Sigmoid colon (tissue), 7 donors: ENCODE measurements around the gene ASF1A. TPM values are rescaled to one million over a fixed set of nuclear protein-coding genes. Genes with fewer than 3 reads are reported as not detected.
"Not testable (repeated sequence)": the region's sequence is repeated elsewhere in the genome, so short reads cannot be mapped to it uniquely, and the experiment has no call there.

Experiments
- DNase-seq: peaks from one replicate; pipeline ENCODE4 v3.0.0-alpha.2; 2019
- H3K27ac ChIP-seq, 4 donors: fragments of 200-600 bp; sonication (generic); one replicate each; pipeline ENCODE4 v1.5.1; 2016 to 2019; ENCODE audit warnings: mild to moderate bottlenecking in 1 of 4
- H3K27me3 ChIP-seq, 3 donors: fragments of 200-600 bp; sonication (generic); one replicate each; pipeline ENCODE4 v1.5.1; 2019; ENCODE audit warnings: mild to moderate bottlenecking in 1 of 3
- H3K36me3 ChIP-seq, 4 donors: fragments of 200-600 bp; sonication (generic); one replicate each; pipeline ENCODE4 v1.5.1; 2016 to 2019
- H3K4me1 ChIP-seq, 4 donors: fragments of 200-600 bp; sonication (generic); one replicate each; pipeline ENCODE4 v1.5.1; 2017 to 2019
- H3K4me3 ChIP-seq, 4 donors: fragments of 200-600 bp; sonication (generic); one replicate each; pipeline ENCODE4 v1.5.1; 2017 to 2019; ENCODE audit warnings: mild to moderate bottlenecking in 2 of 4, moderate library complexity in 1 of 4
- H3K9me3 ChIP-seq, 4 donors: fragments of 200-600 bp in 3 of 4; sonication (generic) in 3 of 4; one replicate each; pipeline versions ENCODE4 v1.5.1 to v1.6.1; 2013 to 2019
- EP300 ChIP-seq, 4 donors: sonication (generic); formaldehyde crosslinking; IDR thresholded peaks; one replicate each; pipeline ENCODE4 v1.6.1; 2017; ENCODE audit warnings: antibody characterized with exemption in 4 of 4
- POLR2A ChIP-seq, 2 donors: fragments of 450-650 bp; IDR thresholded peaks; one replicate each; pipeline ENCODE4 v1.6.1; 2016; ENCODE audit warnings: antibody characterized with exemption in 2 of 2, mild to moderate bottlenecking in 2 of 2, moderate library complexity in 2 of 2
- POLR2AphosphoS5 ChIP-seq, 4 donors: sonication (generic); formaldehyde crosslinking; IDR thresholded peaks; one replicate each; pipeline ENCODE4 v1.6.1; 2017; ENCODE audit warnings: antibody characterized with exemption in 4 of 4
- WGBS, 2 donors: extraction: QIAGEN DNeasy Blood & Tissue Kit; methylation state at CpG; one replicate each; pipeline ENCODE4 v1.1.7; 2013; 5-methylcytosine and 5-hydroxymethylcytosine counted together
- intact Hi-C: fragments of 100-400 bp; cut with DNase I; formaldehyde crosslinking; loops from one replicate; pipeline ENCODE4 v1.15.1; 2023
- polyA plus RNA-seq, 3 donors: library from polyadenylated mRNA; stranded (reverse); fragments of 200-250 nt; gene quantifications; one replicate each; pipeline ENCODE4 v1.2.3, GENCODE V29; 2013
- total RNA-seq, 4 donors: library from RNA; depleted of rRNA; stranded (reverse); fragments of >200 nt; gene quantifications; one replicate each; pipeline ENCODE4 v1.1.0, GENCODE V29; 2016
- TF ChIP-seq, protein P1 (sequence below), 4 experiments: fragments of 450-650 bp in 3 of 4; fragments of 200-600 bp in 1 of 4; IDR thresholded peaks; one replicate each; pipeline ENCODE4 v1.5.1; 2016 to 2019; ENCODE audit warnings: antibody characterized with exemption in 4 of 4, mild to moderate bottlenecking in 3 of 4, moderate library complexity in 2 of 4
- donor health status: healthy with polysubstance abuse.
- donor health status: Bipolar disorder and iron deficiency.
- donor health status: healthy.

ASF1A gene
- total and polyA plus RNA-seq, 7 donors: 10.2 to 17.1 (median 11.6) TPM

DNA sequence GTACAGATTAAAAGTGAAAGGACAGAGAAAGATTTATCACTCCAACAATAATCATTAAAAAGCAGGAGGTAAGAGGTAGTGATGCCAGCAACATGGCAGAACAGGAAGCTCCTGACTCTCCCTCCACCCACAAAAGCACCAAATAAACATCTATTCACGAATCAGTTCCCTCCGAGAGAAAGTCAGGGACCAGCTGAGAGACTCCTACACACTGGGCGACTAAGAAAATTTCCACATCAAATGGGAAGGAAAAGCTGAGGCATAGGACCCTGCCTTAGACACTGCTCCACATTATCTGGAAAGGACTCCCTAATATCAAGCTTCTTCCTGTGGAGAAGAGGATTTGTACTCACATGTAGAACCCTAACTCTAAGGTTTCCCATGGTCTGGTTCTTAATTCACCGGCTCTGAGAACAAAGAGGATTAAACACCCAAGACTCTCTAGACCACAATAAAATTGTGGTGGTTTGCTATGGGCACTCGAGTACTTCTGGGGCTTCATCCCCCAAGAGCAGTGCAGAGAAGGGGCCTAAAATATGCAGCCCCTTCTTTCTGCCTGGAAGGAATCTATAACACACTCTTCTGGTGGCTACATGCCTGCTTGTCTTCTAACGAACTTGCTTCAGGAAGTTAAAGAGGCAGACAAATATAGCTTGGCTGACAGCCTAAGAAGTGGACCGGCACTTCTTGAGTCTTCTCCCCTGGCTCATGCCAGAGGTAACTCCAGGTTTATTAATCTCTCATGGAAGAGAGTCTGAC lies 29.4 kb upstream of the ASF1A start:
- TF ChIP-seq, protein P1, sequence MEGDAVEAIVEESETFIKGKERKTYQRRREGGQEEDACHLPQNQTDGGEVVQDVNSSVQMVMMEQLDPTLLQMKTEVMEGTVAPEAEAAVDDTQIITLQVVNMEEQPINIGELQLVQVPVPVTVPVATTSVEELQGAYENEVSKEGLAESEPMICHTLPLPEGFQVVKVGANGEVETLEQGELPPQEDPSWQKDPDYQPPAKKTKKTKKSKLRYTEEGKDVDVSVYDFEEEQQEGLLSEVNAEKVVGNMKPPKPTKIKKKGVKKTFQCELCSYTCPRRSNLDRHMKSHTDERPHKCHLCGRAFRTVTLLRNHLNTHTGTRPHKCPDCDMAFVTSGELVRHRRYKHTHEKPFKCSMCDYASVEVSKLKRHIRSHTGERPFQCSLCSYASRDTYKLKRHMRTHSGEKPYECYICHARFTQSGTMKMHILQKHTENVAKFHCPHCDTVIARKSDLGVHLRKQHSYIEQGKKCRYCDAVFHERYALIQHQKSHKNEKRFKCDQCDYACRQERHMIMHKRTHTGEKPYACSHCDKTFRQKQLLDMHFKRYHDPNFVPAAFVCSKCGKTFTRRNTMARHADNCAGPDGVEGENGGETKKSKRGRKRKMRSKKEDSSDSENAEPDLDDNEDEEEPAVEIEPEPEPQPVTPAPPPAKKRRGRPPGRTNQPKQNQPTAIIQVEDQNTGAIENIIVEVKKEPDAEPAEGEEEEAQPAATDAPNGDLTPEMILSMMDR (IDR thresholded peaks at IDR 0.05): no peak
- TF ChIP-seq POLR2AphosphoS5 (IDR thresholded peaks at IDR 0.05): no peak
- TF ChIP-seq POLR2A (IDR thresholded peaks at IDR 0.05): no peak
- TF ChIP-seq EP300 (IDR thresholded peaks at IDR 0.05): no peak
- Histone ChIP-seq H3K36me3 (no peaks in the 10 kb centered on the region), H3K27ac (no peak overlapping the region), H3K9me3 (no peaks in the 10 kb centered on the region), H3K4me1 (peaks cover 0 to 15% (median 12%) of the 10 kb centered on the region in 4 donors), H3K4me3 (no peak overlapping the region), H3K27me3 (no peaks in the 10 kb centered on the region)
- intact Hi-C loops: no loop called here
- 47 to 53% methylated on average over 7 of the region's 7 CpGs for WGBS, 2 donors
- DNase-seq: no peak

DNA sequence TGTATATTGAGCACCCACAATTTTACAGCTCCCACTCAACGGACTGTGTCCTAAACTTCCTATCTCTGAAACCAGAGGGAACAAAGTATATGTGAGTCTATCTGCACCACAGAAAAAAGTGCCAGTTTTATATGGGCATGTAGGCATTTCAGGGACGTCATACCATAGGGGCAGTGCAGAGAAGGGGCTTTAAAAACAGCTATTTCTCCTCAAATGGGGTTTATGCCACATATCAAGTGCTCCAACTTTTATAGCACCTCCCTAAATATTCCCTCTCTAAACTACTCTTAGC lies 28.9 kb upstream of the ASF1A start:
- TF ChIP-seq POLR2A (IDR thresholded peaks at IDR 0.05) (no peak), POLR2AphosphoS5 (IDR thresholded peaks at IDR 0.05) (no peak)
- intact Hi-C loops: no loop called here
- WGBS, 2 donors: 26 to 31% methylated on average over 2 of the region's 2 CpGs

DNA sequence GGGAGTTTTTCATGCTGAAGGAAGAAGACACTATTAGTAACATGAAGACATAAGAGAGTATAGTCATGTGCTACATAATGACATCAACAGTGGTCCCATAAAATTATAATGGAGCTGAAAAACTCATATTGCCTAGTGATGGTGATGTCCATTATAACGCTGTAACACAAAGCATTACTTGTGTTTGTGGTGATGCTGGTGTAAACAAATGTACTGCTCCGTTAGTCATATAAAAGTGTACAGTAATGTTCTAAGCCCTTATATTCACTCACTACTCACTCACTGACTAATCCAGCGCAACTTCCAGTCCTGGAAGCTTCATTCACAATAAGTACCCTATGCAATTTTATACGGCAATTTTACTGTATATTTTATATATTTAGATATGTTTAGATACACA lies 26.8 kb upstream of the ASF1A start:
- no peaks in the 10 kb centered on the region for H3K27me3 ChIP-seq
- no peaks in the 10 kb centered on the region for H3K36me3 ChIP-seq
- no peak overlapping the region for H3K27ac ChIP-seq
- no peaks in the 10 kb centered on the region for H3K9me3 ChIP-seq
- peaks cover 0 to 15% (median 12%) of the 10 kb centered on the region in 4 donors for H3K4me1 ChIP-seq
- TF ChIP-seq EP300 (IDR thresholded peaks at IDR 0.05) (no peak), POLR2A (IDR thresholded peaks at IDR 0.05) (no peak), POLR2AphosphoS5 (IDR thresholded peaks at IDR 0.05) (no peak)
- TF ChIP-seq, protein P1 (IDR thresholded peaks at IDR 0.05): no peak
- no peak overlapping the region for H3K4me3 ChIP-seq
- no peak for DNase-seq
- 96 to 97% methylated on average over 4 of the region's 4 CpGs for WGBS, 2 donors
- intact Hi-C loops: no loop called here

More for the DNA sequence above, 28.9 kb upstream of the ASF1A start:
- H3K4me3 ChIP-seq: no peak overlapping the region
- no peaks in the 10 kb centered on the region for H3K36me3 ChIP-seq
- H3K4me1 ChIP-seq: peaks cover 0 to 15% (median 12%) of the 10 kb centered on the region in 4 donors
- no peak for DNase-seq
- no peaks in the 10 kb centered on the region for H3K27me3 ChIP-seq
- no peak overlapping the region for H3K27ac ChIP-seq
- H3K9me3 ChIP-seq: no peaks in the 10 kb centered on the region

DNA sequence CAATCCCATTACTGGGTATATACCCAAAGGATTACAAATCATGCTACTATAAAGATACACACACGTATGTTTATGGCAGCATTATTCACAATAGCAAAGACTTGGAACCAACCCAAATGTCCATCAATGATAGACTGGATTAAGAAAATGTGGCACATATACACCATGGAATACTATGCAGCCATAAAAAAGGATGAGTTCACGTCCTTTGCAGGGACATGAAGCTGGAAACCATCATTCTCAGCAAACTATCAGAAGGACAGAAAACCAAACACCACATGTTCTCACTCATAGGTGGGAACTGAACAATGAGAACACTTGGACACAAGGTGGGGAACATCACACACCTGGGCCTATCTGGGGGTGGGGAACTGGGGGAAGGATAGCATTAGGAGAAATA lies 25.1 kb upstream of the ASF1A start:
- H3K27me3 ChIP-seq, H3K9me3 ChIP-seq, DNase-seq, intact Hi-C loops, H3K27ac ChIP-seq, H3K4me3 ChIP-seq, H3K36me3 ChIP-seq: not testable (repeated sequence)
- WGBS, 2 donors: 84 to 89% methylated on average over 2 of the region's 2 CpGs
- H3K4me1 ChIP-seq: peaks cover 0 to 15% (median 12%) of the 10 kb centered on the region in 4 donors

DNA sequence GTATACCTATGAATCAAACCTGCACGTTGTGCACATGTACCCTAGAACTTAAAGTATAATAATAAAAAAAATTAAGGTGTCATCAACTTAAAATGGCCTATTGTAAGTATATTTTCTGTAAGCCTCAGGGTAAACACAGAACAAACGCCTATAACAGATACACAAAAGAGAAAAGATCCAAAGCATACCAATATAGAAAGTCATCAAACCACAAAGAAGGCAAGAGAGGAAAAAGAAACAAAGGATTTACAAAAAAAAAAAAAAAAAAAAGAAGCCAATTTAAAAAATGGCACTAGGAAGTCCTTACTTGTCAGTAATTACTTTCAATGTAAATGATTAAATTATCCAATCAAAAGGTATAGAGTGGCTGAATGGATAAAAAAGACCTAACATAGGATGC lies 24.6 kb upstream of the ASF1A start:
- intact Hi-C loops: no loop called here
- TF ChIP-seq POLR2A (IDR thresholded peaks at IDR 0.05) (no peak), POLR2AphosphoS5 (IDR thresholded peaks at IDR 0.05) (no peak), EP300 (IDR thresholded peaks at IDR 0.05) (no peak)
- TF ChIP-seq, protein P1 (IDR thresholded peaks at IDR 0.05): no peak
- 94 to 95% methylated on average over 2 of the region's 2 CpGs for WGBS, 2 donors

More for the DNA sequence above, 24.6 kb upstream of the ASF1A start:
- H3K36me3 ChIP-seq: no peaks in the 10 kb centered on the region
- H3K27ac ChIP-seq: no peak overlapping the region
- no peaks in the 10 kb centered on the region for H3K27me3 ChIP-seq
- H3K9me3 ChIP-seq: no peaks in the 10 kb centered on the region
- peaks cover 0 to 12% (median 10%) of the 10 kb centered on the region in 4 donors for H3K4me1 ChIP-seq
- no peak for DNase-seq
- no peak overlapping the region for H3K4me3 ChIP-seq
